Measurements from ENCODE around the gene GFPT2.

DNA sequence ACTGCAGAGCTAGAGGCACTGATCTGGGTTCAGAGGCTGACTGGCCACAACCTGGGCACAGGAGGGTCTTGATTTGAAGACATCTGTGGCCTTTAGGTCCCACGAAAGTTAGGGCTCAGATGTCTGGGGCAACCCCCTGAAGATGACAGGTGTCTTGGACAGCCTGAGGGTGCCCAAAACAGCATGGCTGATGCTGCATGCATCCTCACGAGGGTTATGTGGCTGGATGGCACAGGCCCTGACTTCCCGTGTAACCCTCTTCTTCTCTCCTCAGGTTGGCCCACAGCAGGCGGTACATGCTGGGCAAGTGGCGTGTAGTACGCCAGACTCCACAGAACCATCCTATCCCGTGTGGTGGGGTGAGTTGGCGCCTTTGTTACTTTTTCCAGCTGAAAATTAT lies 29.8 kb upstream of the GFPT2 start:
- TF ChIP-seq, protein P1, sequence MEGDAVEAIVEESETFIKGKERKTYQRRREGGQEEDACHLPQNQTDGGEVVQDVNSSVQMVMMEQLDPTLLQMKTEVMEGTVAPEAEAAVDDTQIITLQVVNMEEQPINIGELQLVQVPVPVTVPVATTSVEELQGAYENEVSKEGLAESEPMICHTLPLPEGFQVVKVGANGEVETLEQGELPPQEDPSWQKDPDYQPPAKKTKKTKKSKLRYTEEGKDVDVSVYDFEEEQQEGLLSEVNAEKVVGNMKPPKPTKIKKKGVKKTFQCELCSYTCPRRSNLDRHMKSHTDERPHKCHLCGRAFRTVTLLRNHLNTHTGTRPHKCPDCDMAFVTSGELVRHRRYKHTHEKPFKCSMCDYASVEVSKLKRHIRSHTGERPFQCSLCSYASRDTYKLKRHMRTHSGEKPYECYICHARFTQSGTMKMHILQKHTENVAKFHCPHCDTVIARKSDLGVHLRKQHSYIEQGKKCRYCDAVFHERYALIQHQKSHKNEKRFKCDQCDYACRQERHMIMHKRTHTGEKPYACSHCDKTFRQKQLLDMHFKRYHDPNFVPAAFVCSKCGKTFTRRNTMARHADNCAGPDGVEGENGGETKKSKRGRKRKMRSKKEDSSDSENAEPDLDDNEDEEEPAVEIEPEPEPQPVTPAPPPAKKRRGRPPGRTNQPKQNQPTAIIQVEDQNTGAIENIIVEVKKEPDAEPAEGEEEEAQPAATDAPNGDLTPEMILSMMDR (IDR thresholded peaks at IDR 0.05), result no peak
- no peak for TF ChIP-seq POLR2A (IDR thresholded peaks at IDR 0.05)
